SKM-1 (cell line): ENCODE measurements around the gene TMEM51.

Experiments used
- DNase-seq: peaks from one replicate; lab custom pipeline; 2025; ENCODE audit not compliant: unreplicated experiment; lab: John Stamatoyannopoulos, UW

TMEM51 gene

GRCh38 chr1:15153184-15153841 is at the start of gene TMEM51:
Gene TMEM51, plus strand, starts transcription at chr1:15153747. Its CDS starts 61,341 bp downstream, at chr1:15215088.
- peak; percentile 20 for DNase-seq

- no peak for DNase-seq
These were observed 49.6 kb upstream of the TMEM51 start for GRCh38 chr1:15103906-15104305.

GRCh38 chr1:15104768-15105167 is 48.8 kb upstream of the TMEM51 start:
- no peak for DNase-seq

DNA sequence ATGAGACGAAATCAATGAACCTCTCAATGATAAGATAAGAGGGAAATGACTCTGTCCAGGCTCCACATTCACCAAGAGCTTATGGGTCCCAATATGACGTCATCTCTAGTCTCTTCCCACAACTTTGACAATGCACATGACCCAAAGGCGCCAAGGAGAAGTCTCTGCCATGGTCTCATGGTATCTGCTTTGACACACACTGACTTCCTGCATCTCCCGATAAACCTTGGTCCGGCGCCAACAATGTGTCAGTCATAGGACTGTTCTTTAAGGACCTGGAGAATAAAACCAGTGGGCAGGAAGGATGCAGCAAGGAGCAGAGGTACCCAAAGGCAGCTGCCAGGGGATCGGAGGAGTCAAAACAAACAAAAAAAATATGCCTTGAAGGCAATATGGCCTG is 46.9 kb upstream of the TMEM51 start:
- DNase-seq: no peak

DNA sequence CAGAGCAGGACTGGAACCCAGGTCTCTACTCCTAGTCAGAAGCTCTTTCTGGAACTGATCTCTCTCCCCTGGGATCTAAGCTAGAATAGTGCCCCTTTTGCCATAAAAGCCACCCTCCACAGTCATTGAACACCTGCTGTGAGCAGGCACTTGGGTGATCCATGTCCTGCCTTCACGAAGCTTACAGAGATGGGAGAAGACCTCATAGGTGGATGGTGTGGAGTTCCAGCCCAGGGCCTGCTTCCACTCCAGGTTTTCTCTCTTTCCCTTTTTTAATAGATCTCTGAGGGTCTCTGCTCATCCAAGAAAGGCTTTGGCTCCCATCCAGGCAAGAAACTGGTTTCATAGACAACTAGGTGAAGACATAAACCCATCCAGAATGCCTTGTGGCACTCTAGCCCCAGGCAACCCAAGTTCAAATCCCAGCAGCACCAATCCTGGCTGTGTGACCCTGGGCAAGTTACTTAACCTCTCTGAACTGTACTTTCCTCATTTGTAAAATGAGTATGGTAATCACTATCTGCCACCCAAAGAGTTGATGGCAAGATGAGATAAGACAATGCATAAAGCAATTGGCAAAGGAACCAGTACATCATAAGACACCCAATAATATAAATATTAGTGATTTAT is 46.4 kb upstream of the TMEM51 start:
- DNase-seq: no peak

DNA sequence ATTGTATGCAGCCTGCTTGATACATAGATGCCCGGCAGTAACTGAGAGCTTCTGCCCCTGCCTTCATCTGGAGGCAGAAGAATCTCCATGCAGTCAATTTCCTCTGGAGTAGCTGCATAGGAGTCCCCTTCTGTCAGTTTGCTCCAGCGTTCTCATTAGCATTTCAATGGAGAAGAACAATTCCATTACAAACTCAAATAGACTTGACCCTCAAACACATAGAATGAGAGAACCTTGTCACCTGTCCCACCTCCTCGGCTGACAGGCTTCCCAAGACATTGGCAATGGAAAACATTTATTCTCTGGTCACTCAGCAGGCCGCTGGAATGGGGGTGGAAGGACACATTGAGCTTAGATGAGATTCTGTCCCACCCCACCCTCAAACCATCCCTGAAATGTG is 45.6 kb upstream of the TMEM51 start:
- no peak for DNase-seq

- no peak for DNase-seq
These were observed 43.2 kb upstream of the TMEM51 start for GRCh38 chr1:15110128-15110866.

- DNase-seq: no peak
These were observed 42.7 kb upstream of the TMEM51 start for GRCh38 chr1:15110867-15111230.

DNA sequence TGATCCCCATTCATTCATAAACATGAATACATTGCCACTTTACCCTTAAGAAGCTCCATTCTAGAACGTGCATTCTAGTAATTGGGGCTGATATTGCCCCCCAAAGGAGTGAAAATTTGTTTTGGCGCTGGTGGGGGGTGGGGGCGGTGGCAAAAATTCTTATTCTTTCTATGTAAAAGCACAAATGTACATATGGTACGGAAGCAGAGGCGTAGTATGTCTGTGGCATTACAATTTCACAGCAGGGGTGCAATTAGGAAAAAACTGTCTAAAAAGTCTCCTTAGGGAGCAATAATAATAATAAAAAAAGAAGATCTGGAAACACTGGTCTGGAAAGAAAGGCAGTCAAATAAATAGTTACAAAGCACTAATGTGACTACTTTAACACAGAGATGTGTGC is 40.4 kb upstream of the TMEM51 start:
- no peak for DNase-seq

DNA sequence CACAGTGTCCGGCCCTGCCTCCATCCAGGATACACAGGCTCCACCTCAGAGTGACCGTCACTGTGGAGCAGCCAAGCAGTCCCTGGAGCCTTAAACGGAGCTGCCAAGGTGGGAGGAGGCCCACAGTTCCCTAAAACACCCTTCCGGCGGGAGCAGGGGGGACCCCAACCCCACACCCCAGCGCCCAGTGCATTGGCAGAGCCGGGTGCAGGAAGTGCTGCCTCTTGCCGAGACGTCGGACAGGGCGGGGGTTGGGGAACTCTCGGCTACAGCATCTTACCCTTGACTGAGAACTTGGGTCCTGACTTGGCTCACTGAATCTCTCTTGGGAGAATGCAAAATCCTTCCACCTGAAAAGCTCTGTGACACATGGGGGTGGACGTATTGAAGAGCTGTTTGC is 38.7 kb upstream of the TMEM51 start:
- DNase-seq: no peak

DNA sequence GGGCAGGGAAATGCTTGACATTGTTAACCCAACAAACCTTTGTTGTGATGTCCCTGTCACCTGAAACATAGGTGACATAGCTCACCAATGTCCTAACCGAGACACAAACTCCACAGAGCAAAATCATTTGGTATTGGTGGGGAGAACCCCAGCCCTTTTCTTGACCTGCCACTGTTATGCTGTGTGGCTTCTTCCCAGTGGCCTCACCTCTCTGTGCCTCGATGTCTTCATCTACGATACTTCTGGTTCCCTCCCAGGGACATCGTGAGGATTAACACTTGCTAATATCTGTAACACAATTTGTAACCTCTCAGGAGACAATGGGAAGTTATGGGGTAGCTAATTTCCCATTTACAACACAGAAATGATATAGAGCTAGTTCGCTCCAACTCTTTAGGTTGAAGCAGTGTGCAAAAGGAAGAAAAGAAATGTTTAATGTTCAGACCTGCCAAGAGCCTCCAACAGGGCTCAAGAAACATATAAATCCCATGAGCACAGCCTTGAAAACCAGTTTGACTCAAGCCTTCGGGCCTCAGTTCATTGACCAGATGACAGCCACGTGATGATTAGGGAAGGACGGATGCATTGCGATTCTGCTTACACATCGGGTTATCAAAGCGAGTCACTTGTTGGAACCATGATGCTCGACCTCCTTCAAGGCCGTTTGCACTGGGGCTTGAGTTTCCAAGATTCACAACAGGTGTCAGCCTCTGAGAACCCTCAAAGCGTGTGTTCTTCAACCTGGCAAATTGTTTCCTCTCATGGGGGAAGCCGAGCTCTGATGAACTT is 37.8 kb upstream of the TMEM51 start:
- no peak for DNase-seq

- DNase-seq: no peak
These were observed 36.6 kb upstream of the TMEM51 start for GRCh38 chr1:15116966-15117365.

DNA sequence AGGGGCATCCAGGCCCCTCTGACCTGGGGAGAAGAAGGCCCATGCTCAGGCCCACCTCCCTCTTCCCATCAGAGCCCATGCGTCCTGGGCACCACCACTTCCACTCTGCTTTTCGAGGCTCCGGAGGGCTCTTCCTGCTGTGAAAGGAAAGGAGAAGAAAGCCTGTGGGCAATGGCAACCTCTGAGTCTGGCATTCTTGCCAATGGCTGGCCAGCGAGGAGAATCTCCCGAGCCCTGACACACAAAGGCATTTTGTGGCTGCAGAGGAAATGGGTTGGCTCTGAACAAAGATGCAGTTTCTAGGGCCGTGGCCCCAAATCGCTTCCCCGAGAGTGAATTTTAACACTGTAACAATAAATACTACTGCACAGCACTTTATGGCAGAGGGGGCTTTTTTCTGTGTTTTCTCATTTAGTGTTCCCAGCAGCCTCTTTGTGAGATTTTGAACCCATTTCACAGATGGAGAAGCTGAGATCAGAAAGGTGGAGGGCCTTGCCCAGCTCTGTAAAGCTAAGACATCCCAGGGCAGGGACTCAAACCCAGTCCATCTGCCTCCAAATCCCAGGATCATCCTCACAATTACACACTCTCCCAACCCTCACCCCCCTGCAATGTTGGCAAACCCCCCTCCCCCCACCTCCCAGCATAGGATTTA is 35.7 kb upstream of the TMEM51 start:
- no peak for DNase-seq

DNA sequence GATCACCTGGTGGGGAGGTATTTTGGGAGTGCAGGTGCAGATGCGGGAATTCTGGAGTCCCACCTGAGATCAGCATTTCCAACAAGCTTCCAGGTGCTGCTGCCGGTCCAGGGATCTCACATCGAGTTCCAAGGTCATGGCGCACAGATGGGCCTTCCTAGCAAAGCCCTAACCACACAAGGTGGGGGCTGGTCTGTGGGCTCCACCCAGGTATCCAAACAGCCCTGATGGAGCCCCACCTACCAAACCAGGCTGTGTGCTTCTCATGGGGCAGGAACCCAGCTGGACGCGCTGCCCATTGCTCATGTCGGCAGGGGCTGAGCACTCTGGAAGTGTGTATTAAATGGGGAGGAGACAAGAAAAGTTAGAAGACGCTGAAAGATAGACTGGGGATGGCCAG is 35.0 kb upstream of the TMEM51 start:
- DNase-seq: no peak

DNA sequence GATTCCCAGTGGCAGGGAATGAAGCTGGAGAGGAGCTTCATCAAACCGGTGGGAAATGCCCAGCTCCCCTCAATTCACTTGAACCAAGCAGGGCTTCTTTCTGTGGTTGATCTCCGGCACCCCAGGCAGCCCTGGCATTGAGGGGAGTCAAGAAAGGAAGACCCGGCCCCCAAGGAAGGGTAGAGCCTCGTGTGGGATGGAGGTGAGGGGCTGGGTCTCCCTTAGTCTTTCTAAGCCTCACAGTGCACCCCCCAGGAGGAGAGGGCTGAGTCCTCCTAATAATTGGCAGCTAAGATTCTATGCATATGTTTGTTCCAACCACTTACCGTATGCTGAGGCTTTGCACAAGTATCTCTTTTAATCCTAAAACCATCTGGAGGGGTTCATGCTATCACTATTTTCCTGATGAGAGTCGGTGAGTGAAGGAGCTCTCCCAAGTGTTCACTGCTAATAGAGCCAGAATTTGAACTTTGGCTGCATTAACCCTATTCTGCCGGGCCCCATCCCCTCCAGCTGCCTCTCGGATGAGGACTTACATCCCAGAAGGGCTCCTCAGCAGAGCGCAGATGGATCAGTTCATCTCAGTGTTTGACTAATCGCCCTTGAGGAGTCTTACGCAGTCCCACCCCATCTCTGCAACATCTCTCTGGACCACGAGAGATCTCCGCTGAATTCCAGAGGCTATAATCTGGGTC is 33.1 kb upstream of the TMEM51 start:
- no peak for DNase-seq

DNA sequence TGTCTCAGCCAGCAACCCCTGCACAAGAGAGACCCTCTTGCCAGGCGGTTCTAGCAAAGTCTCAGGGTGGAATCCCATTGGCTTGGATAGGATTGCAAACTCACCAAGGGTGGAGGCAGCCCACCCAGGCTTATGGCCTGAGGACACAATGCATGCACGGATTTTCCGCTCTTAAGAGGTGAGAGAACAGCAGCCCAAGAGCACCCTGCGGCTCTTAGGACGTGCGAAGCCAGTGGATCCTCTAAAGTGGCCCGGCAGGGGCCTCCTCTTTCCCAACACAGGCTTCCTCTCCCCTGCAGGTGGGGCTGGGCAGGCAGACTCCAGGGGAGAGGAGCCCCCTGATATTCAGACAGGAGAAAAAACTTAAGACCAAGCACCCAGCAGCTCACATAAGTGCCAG is 31.2 kb upstream of the TMEM51 start:
- DNase-seq: no peak

DNA sequence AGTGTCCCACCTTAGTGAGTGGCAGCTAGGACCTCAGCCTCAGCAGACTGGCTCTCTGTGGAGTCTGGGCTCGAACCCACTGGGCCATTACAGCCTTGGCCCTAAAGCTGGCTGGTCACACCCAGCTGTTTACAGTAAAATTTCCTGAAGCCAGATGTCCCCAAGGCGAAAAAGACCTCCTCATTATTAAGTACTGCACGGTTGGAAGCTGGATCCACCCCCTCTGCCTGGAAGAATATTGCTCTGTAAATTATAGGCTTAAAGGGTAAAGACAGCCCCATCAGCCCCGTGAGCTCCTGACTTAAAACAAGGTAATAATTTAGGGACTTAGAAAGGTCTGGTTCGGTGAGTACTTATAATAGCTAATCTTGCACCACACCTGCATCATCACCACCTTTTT is 30.3 kb upstream of the TMEM51 start:
- DNase-seq: no peak

DNA sequence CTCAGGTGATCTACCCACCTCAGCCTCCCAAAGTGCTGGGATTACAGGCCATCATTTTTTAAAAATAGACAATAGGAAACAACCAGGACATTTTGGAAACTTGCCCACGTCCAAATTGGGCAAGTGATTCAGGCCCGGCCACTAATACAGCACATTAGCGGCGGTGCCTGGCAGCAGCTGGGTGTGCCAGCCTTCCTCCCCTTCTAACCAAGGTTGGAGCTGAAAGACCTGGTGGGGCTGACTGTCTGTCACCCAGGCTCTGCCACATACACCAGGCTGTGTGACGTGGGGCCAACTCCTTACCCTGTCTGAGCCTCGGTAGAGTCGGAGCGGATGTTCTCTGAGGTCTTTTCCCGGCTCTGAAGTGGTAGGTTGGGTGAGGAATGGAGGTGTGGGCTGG is 29.6 kb upstream of the TMEM51 start:
- DNase-seq: no peak

DNA sequence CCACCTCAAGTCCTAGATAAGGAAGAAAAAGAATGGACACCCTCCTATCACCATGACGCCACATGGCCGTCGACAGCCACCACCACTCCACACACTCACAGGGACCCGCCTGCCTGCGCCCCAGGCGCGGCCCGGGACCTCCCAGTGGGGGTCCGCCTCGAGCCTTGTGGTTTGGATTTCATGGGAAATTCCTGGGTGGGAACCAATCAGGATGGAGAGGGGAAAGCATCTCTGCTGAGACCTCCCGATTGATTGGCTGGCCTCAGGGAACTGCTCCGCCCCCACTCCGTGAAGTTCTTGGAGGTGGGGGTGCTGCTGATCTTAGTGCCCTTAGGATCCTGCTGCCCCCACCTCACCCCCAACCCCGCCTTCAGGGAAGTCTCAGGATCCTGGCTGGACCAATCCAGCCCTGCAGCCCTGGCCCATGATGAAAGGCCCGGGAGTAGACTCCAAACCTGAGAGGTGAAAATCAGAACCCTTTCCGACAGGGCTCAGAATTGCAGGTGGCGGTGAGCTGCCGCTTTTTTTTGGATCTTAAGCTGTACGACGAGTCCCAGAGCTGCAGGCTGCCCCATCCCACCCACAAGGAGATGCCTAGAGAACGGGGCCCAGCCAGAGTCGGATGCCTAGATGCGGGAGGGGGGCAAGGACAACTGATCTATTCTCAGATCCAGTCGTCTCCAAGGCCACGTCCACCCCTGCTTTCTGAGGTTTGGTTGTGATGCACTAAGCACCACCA is 29.0 kb upstream of the TMEM51 start:
- no peak for DNase-seq
